Transverse colon (tissue), 4 donors: ENCODE measurements around the gene TDRKH. TPM values are rescaled to one million over a fixed set of nuclear protein-coding genes. Genes with fewer than 3 reads are reported as not detected.
"Not testable (repeated sequence)": the region's sequence is repeated elsewhere in the genome, so short reads cannot be mapped to it uniquely, and the experiment has no call there.

Experiments used
- DNase-seq: peaks from one replicate; pipeline ENCODE4 v3.0.0-alpha.2; 2019
- H3K27ac ChIP-seq, 4 donors: fragments of 200-600 bp; sonication (generic); 2 replicates each; pipeline ENCODE4 v1.5.1; 2016 to 2018; ENCODE audit warnings: inconsistent platforms in 4 of 4
- H3K27me3 ChIP-seq: fragments of 200-600 bp; sonication (generic); 2 replicates; pipeline ENCODE4 v1.5.1; 2017; ENCODE audit warnings: inconsistent platforms
- H3K36me3 ChIP-seq, 4 donors: fragments of 200-600 bp; sonication (generic); 2 replicates each; pipeline ENCODE4 v1.5.1; 2017 to 2019; ENCODE audit warnings: inconsistent platforms in 4 of 4
- H3K4me1 ChIP-seq, 4 donors: fragments of 200-600 bp; sonication (generic); 2 replicates each; pipeline ENCODE4 v1.5.1; 2017 to 2020; ENCODE audit warnings: inconsistent platforms in 4 of 4
- H3K4me3 ChIP-seq, 4 donors: fragments of 200-600 bp; sonication (generic); 1 replicate in 1 of 4; 2 replicates in 3 of 4; pipeline versions ENCODE4 v1.5.1 to v1.6.1; 2017 to 2019; ENCODE audit warnings: inconsistent platforms in 4 of 4
- H3K9me3 ChIP-seq, 2 donors: fragments of 200-600 bp; sonication (generic); 2 replicates each; pipeline ENCODE4 v1.5.1; 2017 to 2019; ENCODE audit warnings: inconsistent platforms in 2 of 2
- EP300 ChIP-seq: sonication (generic); formaldehyde crosslinking; IDR thresholded peaks from one replicate; pipeline ENCODE4 v1.6.1; 2017; ENCODE audit warnings: antibody characterized with exemption, low read depth
- POLR2A ChIP-seq: fragments of 450-650 bp; IDR thresholded peaks from one replicate; pipeline ENCODE4 v1.6.1; 2016; ENCODE audit warnings: antibody characterized with exemption, mild to moderate bottlenecking, moderate library complexity
- POLR2AphosphoS5 ChIP-seq, 3 donors: sonication (generic); formaldehyde crosslinking; IDR thresholded peaks; one replicate each; pipeline ENCODE4 v1.6.1; 2016; ENCODE audit warnings: antibody characterized with exemption in 3 of 3
- WGBS, 2 donors: methylation state at CpG; one replicate each; pipeline ENCODE4 v1.1.5; 2018; ENCODE audit warnings: low coverage in 1 of 2; 5-methylcytosine and 5-hydroxymethylcytosine counted together
- in situ Hi-C, 4 donors: fragments of 200-750 bp; cut with MboI; loops; one replicate each; pipeline versions ENCODE4 v1.15.0 to v1.15.1; 2017; ENCODE audit warnings: low sequenced_read_pairs in 3 of 4, low pct_ligation_motif_present in 1 of 4, low pct_unique_long_range_greater_than_20kb in 1 of 4
- intact Hi-C: fragments of 100-400 bp; cut with DNase I; formaldehyde crosslinking; loops from one replicate; pipeline ENCODE4 v1.15.1; 2023; ENCODE audit warnings: low total_unique reads
- total RNA-seq, 4 donors: library from RNA; depleted of rRNA; stranded (reverse); fragments of >200 nt; gene quantifications; one replicate each; pipeline ENCODE4 v1.1.0, GENCODE V29; 2016
- TF ChIP-seq, protein P1 (sequence below), 5 experiments: fragments of 200-600 bp in 3 of 5; fragments of 450-650 bp in 2 of 5; sonication (generic) in 3 of 5; IDR thresholded peaks; 1 replicate in 2 of 5; 2 replicates in 3 of 5; pipeline ENCODE4 v1.5.1; 2016 to 2017; ENCODE audit warnings: antibody characterized with exemption in 5 of 5, inconsistent platforms in 3 of 5, mild to moderate bottlenecking in 2 of 5, moderate library complexity in 1 of 5

TDRKH gene
- total RNA-seq, 4 donors from 2014 or later = 0.80 to 5.4 (median 4.0) TPM

DNA sequence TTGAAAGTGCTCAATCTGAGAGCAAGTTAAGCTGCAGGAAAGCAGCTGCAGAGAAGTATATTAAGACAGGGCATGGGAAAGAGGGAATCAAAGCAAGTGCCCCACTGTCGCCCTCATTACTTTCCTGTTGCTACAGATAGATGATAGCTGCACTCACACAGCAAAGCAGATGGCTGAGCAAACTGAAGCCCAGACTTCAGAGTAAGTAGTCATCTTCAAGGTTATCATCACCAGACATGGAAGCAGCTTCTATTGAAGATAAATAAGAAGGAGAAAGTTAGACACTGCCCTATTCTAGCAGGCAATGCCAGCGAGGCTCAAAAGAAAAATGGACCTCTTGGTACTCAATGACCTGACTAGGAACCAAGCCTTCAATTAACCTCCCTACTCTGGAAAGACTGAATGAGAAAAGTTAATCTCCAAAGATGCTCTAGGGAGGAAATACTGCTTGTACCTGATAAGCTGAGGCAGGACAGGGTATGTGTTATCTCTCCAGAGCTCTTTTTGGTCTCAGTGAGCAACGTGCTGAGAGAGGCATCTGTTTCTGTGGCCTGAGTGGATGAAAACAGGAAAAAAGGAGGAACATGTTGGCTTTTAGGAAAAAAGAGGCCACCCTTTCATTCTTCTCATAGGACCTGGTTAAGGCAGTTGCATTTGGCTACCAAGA, 15.9 kb downstream of the TDRKH start:
- WGBS, 2 donors = 68 to 83% methylated on average over 2 to 3 of the region's 3 CpGs
- H3K27ac ChIP-seq = no peak overlapping the region
- H3K27me3 ChIP-seq = no peaks in the 10 kb centered on the region
- no peak overlapping the region for H3K4me3 ChIP-seq
- no peaks in the 10 kb centered on the region for H3K4me1 ChIP-seq
- intact Hi-C loops = no loop called here
- no peaks in the 10 kb centered on the region for H3K9me3 ChIP-seq
- in situ Hi-C loops = no loop called here
- TF ChIP-seq EP300 (no peak), POLR2AphosphoS5 (IDR thresholded peaks at IDR 0.05) (no peak), POLR2A (no peak)
- TF ChIP-seq, protein P1, sequence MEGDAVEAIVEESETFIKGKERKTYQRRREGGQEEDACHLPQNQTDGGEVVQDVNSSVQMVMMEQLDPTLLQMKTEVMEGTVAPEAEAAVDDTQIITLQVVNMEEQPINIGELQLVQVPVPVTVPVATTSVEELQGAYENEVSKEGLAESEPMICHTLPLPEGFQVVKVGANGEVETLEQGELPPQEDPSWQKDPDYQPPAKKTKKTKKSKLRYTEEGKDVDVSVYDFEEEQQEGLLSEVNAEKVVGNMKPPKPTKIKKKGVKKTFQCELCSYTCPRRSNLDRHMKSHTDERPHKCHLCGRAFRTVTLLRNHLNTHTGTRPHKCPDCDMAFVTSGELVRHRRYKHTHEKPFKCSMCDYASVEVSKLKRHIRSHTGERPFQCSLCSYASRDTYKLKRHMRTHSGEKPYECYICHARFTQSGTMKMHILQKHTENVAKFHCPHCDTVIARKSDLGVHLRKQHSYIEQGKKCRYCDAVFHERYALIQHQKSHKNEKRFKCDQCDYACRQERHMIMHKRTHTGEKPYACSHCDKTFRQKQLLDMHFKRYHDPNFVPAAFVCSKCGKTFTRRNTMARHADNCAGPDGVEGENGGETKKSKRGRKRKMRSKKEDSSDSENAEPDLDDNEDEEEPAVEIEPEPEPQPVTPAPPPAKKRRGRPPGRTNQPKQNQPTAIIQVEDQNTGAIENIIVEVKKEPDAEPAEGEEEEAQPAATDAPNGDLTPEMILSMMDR (IDR thresholded peaks at IDR 0.05) = no peak
- DNase-seq = no peak
- peaks cover 0 to 20% (median 1%) of the 10 kb centered on the region in 4 donors for H3K36me3 ChIP-seq

DNA sequence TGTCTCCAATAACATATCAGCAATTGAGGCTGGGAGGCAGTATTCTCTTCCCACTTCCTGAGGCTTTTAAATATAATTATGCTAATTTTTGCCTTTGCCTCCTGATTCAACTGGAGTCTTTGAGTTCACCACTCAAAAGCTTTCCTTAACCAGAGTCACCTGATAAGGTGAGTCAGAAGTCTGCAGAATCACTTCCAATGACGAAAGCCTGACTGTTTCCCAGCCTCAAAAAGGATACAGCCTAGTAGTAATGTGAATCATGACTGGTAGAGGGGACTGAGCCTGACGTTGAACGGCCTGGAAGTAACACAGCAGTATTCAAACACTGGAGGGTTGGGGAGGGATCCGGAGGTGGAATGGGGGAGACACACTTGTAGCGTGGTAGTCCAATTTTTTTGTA, 16.6 kb downstream of the TDRKH start:
- TF ChIP-seq POLR2A (no peak), EP300 (no peak), POLR2AphosphoS5 (IDR thresholded peaks at IDR 0.05) (no peak)
- TF ChIP-seq, protein P1 (IDR thresholded peaks at IDR 0.05) = no peak
- H3K9me3 ChIP-seq = no peaks in the 10 kb centered on the region
- H3K4me1 ChIP-seq = no peaks in the 10 kb centered on the region
- in situ Hi-C loops = no loop called here
- no peak overlapping the region for H3K4me3 ChIP-seq
- intact Hi-C loops = no loop called here
- H3K36me3 ChIP-seq = peaks cover 0 to 20% (median 1%) of the 10 kb centered on the region in 4 donors
- H3K27ac ChIP-seq = no peak overlapping the region
- no peaks in the 10 kb centered on the region for H3K27me3 ChIP-seq
- no peak for DNase-seq
- WGBS, 2 donors = 87 to 89% methylated on average over 3 to 5 of the region's 5 CpGs

- DNase-seq, H3K27me3 ChIP-seq, H3K27ac ChIP-seq, H3K4me1 ChIP-seq, H3K9me3 ChIP-seq, in situ Hi-C loops, H3K4me3 ChIP-seq, intact Hi-C loops, H3K36me3 ChIP-seq: not testable (repeated sequence)
- 97% methylated on average over 17 of the region's 34 CpGs; no CpG with 5 or more reads in 1 of the 2 donors for WGBS, 2 donors
Measured at GRCh38 chr1:151769270-151769669, 21.0 kb downstream of the TDRKH start.

- not testable (repeated sequence) for H3K9me3 ChIP-seq
Measured at GRCh38 chr1:151768351-151769066, 21.8 kb downstream of the TDRKH start.

GRCh38 chr1:151763990-151764389, 26.3 kb downstream of the TDRKH start:
- Histone ChIP-seq H3K4me1 (peaks cover 6 to 17% (median 14%) of the 10 kb centered on the region in 4 donors), H3K4me3 (peak overlapping the region; percentile 67 to 80 (median 76)), H3K9me3 (no peaks in the 10 kb centered on the region), H3K36me3 (peaks cover 0 to 12% (median 5%) of the 10 kb centered on the region in 4 donors), H3K27me3 (no peaks in the 10 kb centered on the region), H3K27ac (peak overlapping the region; percentile 87 to 90 (median 88))
- TF ChIP-seq POLR2A (no peak), POLR2AphosphoS5 (IDR thresholded peaks at IDR 0.05) (no peak), EP300 (no peak)
- TF ChIP-seq, protein P1 (IDR thresholded peaks at IDR 0.05) = no peak
- intact Hi-C loops (no loop called here), in situ Hi-C loops (no loop called here)
- WGBS, 2 donors = 57 to 61% methylated on average over 10 of the region's 10 CpGs
- no peak for DNase-seq

More at GRCh38 chr1:151768351-151769066, 21.8 kb downstream of the TDRKH start:
- H3K27me3 ChIP-seq, in situ Hi-C loops, DNase-seq, H3K4me3 ChIP-seq, intact Hi-C loops, H3K4me1 ChIP-seq, H3K27ac ChIP-seq, H3K36me3 ChIP-seq: not testable (repeated sequence)
- WGBS, 2 donors = 28 to 50% methylated on average over 2 to 3 of the region's 7 CpGs
